ENCODE results near the gene AGBL3.

Gene AGBL3

DNA sequence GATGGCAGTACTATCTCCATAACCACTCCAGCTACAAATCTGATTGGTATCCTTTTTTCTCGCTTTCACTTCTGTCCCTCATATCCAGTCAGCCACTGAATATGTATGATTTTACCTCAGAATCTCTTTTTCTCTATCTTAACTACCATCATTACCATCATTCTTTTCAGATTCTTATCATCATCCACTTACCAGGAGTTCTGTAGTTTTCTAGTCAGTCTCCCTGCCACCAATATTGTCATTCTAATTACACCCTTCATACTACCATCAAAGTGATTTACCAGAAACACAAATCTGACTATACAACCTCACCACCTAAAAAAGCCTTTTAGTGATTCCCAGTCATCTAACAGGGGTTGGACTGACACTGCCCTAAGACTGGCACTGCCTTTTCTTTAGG, 96.7 kb downstream of the AGBL3 start:
- TF ChIP-seq, protein P1, sequence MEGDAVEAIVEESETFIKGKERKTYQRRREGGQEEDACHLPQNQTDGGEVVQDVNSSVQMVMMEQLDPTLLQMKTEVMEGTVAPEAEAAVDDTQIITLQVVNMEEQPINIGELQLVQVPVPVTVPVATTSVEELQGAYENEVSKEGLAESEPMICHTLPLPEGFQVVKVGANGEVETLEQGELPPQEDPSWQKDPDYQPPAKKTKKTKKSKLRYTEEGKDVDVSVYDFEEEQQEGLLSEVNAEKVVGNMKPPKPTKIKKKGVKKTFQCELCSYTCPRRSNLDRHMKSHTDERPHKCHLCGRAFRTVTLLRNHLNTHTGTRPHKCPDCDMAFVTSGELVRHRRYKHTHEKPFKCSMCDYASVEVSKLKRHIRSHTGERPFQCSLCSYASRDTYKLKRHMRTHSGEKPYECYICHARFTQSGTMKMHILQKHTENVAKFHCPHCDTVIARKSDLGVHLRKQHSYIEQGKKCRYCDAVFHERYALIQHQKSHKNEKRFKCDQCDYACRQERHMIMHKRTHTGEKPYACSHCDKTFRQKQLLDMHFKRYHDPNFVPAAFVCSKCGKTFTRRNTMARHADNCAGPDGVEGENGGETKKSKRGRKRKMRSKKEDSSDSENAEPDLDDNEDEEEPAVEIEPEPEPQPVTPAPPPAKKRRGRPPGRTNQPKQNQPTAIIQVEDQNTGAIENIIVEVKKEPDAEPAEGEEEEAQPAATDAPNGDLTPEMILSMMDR (IDR thresholded peaks at IDR 0.05; ENCODE audit: borderline replicate concordance, control extremely low read depth, extremely low read depth, insufficient read depth, missing control alignments), result no peak
- no peak for DNase-seq (ENCODE audit: low spot score)
- in situ Hi-C loops (cut with MboI; ENCODE audit: low sequenced_read_pairs, unreplicated experiment), result no loop called here

DNA sequence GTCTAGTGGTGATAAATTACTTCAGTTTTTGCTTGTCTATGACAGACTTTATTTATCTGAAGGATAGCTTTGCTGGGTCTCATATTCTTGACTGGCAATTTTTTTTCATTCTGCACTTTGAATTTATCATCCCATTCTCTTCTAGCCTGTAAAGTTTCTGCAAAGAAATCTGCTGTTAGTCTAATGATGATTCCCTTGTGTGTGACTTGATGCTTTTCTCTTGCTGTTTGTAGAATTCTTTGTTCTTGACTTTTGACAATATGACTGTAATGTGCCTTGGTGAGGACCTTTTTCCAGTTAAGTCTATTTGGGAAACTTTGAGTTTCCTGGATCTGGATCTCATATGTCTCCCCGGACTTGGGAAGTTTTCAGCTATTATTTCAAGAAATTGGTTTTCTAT, 102.3 kb downstream of the AGBL3 start:
- TF ChIP-seq, protein P1 (IDR thresholded peaks at IDR 0.05; ENCODE audit: borderline replicate concordance, control extremely low read depth, extremely low read depth, insufficient read depth, missing control alignments), result no peak
- in situ Hi-C loops (cut with MboI; ENCODE audit: low sequenced_read_pairs, unreplicated experiment), result no loop called here
- no peak for DNase-seq (ENCODE audit: low spot score)

DNA sequence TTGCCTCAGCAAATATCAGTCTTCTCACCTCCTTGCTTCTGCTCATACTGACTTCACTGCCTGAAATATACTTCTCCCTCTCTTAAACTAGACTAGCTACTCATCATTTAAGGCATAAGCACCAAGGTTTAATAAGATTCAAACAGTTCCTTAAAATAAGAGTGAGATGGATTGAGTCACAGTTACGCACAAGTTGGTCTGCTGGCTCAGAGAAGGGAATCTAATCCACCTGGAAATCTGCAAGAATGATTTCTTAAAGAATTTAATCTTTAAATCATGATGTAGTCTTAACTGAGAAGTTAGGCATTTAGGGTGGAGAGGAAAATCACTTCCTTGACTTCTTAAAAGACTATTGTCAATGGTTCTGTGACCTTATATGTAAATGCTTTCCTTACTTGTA, 105.4 kb downstream of the AGBL3 start:
- in situ Hi-C loops (cut with MboI; ENCODE audit: low sequenced_read_pairs, unreplicated experiment), result no loop called here
- no peak for DNase-seq (ENCODE audit: low spot score)
- TF ChIP-seq, protein P1 (IDR thresholded peaks at IDR 0.05; ENCODE audit: borderline replicate concordance, control extremely low read depth, extremely low read depth, insufficient read depth, missing control alignments), result no peak

DNA sequence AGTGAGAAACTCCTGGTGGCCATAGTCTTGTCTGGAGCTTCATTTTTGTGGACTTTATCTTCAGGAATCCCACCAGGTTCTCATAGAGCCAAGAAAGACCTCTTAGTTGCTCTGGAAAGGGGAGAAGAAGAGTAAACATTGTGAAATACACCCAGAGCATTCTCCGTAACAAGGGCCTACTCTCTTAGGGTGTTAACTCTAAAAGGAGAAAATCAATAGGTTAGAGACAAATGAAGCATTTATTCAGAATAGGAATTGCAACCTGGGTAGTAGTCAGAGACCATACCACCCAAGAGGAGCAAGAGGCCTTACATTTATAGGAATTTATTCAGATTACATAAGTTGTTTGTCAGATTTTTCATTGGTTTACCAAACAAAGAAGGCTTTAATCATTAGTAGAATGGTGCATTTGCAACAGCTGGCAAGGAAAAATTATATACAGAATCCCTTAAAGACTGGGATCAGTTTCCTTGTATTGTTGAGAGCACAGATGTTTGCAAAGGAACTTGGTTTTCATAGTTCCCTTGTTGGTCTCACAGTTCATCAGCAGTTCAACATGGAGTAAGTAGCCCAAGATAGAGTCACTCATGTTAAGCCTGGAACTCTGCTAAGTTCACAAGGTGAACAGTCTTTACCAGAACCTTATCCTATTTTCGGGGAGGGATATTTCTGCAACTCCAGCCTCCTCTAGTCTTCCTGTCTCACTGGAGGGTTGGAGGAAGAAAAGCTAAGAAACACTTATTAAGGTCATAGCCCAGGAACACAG, 108.3 kb downstream of the AGBL3 start:
- in situ Hi-C loops (cut with MboI; ENCODE audit: low sequenced_read_pairs, unreplicated experiment), result no loop called here
- no peak for DNase-seq (ENCODE audit: low spot score)
- TF ChIP-seq, protein P1 (IDR thresholded peaks at IDR 0.05; ENCODE audit: borderline replicate concordance, control extremely low read depth, extremely low read depth, insufficient read depth, missing control alignments), result no peak

DNA sequence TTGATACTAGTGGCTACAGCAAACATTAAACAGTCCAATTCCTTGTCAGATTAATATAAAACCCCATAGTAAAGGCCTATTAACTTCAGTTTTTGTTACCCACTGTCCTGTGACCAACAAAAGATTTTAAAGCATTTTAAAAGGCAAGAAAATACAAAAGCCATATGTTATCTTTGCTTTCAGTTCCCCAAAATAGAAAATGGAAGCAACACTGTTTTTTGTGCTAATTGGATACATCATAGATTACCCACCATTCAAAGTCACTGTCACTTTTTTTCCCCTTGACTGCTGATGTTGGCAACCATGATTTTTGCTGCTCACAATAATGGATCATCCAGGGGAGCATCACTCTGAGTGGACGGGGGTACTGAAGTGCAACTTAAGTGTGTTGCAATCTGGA, 109.1 kb downstream of the AGBL3 start:
- in situ Hi-C loops (cut with MboI; ENCODE audit: low sequenced_read_pairs, unreplicated experiment), result no loop called here
- TF ChIP-seq, protein P1 (IDR thresholded peaks at IDR 0.05; ENCODE audit: borderline replicate concordance, control extremely low read depth, extremely low read depth, insufficient read depth, missing control alignments), result no peak
- DNase-seq (ENCODE audit: low spot score), result no peak

DNA sequence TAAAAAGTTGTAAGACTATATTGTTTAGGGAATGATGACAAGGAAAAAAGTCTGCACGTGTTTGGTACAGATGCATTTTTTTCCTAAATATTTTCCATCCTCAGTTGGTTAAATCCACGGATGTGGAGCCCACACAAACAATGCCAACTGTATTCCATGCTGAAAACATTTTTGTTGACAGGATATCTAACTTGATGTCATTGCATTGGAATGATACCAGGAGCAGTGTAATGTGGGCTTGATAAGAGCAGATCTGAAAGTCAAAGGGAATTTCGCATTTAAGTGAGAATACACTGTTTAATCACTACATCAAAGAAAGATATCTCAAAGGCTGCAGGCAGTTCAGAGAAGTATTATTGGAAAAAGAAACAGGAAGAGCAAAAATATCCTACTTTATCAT, 112.1 kb downstream of the AGBL3 start:
- in situ Hi-C loops (cut with MboI; ENCODE audit: low sequenced_read_pairs, unreplicated experiment), result no loop called here
- TF ChIP-seq, protein P1 (IDR thresholded peaks at IDR 0.05; ENCODE audit: borderline replicate concordance, control extremely low read depth, extremely low read depth, insufficient read depth, missing control alignments), result no peak
- DNase-seq (ENCODE audit: low spot score), result no peak
